MM.1S (cell line): ENCODE results near the gene LOX.

Source experiments
- DNase-seq: peaks from one replicate; pipeline ENCODE4 v3.0.0-alpha.2; 2015
- H2AFZ ChIP-seq: fragments of 300-600 bp; sonication (generic); 2 replicates; pipeline ENCODE4 v1.6.0; 2016; ENCODE audit warnings: antibody characterized with exemption, low read length
- H3F3A ChIP-seq: fragments of 300-600 bp; sonication (generic); 2 replicates; pipeline ENCODE4 v1.6.1; 2016; ENCODE audit warnings: mild to moderate bottlenecking, antibody characterized with exemption, low read length, moderate library complexity, mixed read lengths; ENCODE audit not compliant: insufficient read depth
- H3K27ac ChIP-seq: fragments of 300-600 bp; sonication (generic); 2 replicates; pipeline ENCODE4 v1.5.1; 2016; ENCODE audit warnings: mild to moderate bottlenecking, low read length
- H3K27me3 ChIP-seq: fragments of 300-600 bp; sonication (generic); replicated peaks from 2 replicates; pipeline ENCODE4 v1.6.0; 2016; ENCODE audit warnings: low read length; ENCODE audit not compliant: insufficient read depth
- H3K36me3 ChIP-seq: fragments of 300-600 bp; sonication (generic); replicated peaks from 2 replicates; pipeline ENCODE4 v1.6.1; 2016; ENCODE audit warnings: mild to moderate bottlenecking, low read length, mixed read lengths; ENCODE audit not compliant: insufficient read depth
- H3K4me1 ChIP-seq: fragments of 300-600 bp; sonication (generic); 2 replicates; pipeline ENCODE4 v1.6.1; 2016; ENCODE audit warnings: low read length, mixed read lengths
- H3K4me2 ChIP-seq: fragments of 300-600 bp; sonication (generic); 2 replicates; pipeline ENCODE4 v1.6.0; 2016; ENCODE audit warnings: low read depth, low read length
- H3K4me3 ChIP-seq: fragments of 300-600 bp; sonication (generic); 2 replicates; pipeline ENCODE4 v1.5.1; 2016; ENCODE audit warnings: low read length, mixed read lengths
- H3K79me2 ChIP-seq: fragments of 300-600 bp; sonication (generic); 2 replicates; pipeline ENCODE4 v1.6.1; 2016; ENCODE audit warnings: mixed run types, low read length, mixed read lengths
- H3K9ac ChIP-seq: fragments of 300-600 bp; sonication (generic); 2 replicates; pipeline ENCODE4 v1.6.1; 2016; ENCODE audit warnings: low read length, mixed read lengths
- H3K9me2 ChIP-seq: fragments of 300-600 bp; sonication (generic); replicated peaks from 2 replicates; pipeline ENCODE4 v1.6.1; 2016; ENCODE audit warnings: mild to moderate bottlenecking, low read length, mixed read lengths; ENCODE audit not compliant: insufficient read depth
- H3K9me3 ChIP-seq: fragments of 300-600 bp; sonication (generic); replicated peaks from 2 replicates; pipeline ENCODE4 v1.6.1; 2016; ENCODE audit warnings: mild to moderate bottlenecking, low read length, mixed read lengths; ENCODE audit not compliant: insufficient read depth
- H4K20me1 ChIP-seq: fragments of 300-600 bp; sonication (generic); 2 replicates; pipeline ENCODE4 v1.6.1; 2016; ENCODE audit warnings: mild to moderate bottlenecking, low read length, moderate library complexity, mixed read lengths; ENCODE audit not compliant: insufficient read depth
- EZH2 ChIP-seq: fragments of 300-600 bp; sonication (generic); optimal IDR thresholded peaks from 2 replicates; pipeline ENCODE3; 2017; ENCODE audit warnings: low read depth, mild to moderate bottlenecking, antibody characterized with exemption, low read length, mixed read lengths
- EZH2phosphoT487 ChIP-seq: fragments of 300-600 bp; sonication (generic); IDR thresholded peaks from 2 replicates; pipeline ENCODE4 v1.6.1; 2018; ENCODE audit warnings: antibody characterized with exemption, low read length
- TF ChIP-seq, protein P1 (sequence below): fragments of 300-600 bp; sonication (generic); IDR thresholded peaks from 2 replicates; pipeline ENCODE4 v1.5.1; 2016; ENCODE audit warnings: antibody characterized with exemption, low read length, mixed read lengths

LOX gene

DNA sequence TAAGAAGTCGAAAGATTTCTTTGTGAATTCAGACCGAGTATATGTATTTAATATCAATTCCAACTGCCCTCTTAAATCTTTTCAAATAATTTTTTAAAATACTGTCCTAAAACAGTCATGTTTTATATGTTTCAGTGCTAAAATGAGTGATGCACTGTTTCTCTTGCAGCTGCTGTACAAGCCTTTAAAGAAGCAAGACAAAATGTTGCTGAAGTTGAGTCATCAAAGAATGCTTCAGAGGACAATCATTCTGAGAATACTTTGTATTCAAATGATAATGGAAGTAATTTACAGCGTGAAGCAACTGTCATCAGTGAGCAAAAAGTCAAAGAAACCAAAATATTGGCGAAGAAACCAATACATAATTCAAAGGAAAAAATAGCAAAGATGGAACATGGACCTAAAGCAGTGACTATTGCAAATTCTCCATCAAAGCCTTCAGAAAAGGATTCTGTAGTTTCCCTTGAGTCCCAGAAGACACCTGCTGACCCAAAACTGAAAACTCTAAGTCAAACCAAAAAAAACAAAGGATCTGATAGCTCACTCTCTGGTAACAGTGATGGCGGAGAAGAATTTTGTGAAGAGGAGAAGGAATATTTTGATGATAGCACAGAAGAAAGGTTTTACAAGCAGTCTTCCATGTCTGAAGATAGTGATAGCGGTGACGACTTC lies 58.0 kb downstream of the LOX start:
- H3K4me2 ChIP-seq: no peak overlapping the region
- H3K36me3 ChIP-seq: no peaks in the 10 kb centered on the region
- TF ChIP-seq EZH2 (no peak), EZH2phosphoT487 (no peak)
- TF ChIP-seq, protein P1, sequence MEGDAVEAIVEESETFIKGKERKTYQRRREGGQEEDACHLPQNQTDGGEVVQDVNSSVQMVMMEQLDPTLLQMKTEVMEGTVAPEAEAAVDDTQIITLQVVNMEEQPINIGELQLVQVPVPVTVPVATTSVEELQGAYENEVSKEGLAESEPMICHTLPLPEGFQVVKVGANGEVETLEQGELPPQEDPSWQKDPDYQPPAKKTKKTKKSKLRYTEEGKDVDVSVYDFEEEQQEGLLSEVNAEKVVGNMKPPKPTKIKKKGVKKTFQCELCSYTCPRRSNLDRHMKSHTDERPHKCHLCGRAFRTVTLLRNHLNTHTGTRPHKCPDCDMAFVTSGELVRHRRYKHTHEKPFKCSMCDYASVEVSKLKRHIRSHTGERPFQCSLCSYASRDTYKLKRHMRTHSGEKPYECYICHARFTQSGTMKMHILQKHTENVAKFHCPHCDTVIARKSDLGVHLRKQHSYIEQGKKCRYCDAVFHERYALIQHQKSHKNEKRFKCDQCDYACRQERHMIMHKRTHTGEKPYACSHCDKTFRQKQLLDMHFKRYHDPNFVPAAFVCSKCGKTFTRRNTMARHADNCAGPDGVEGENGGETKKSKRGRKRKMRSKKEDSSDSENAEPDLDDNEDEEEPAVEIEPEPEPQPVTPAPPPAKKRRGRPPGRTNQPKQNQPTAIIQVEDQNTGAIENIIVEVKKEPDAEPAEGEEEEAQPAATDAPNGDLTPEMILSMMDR: no peak
- H3K4me3 ChIP-seq: no peak overlapping the region
- H3F3A ChIP-seq: no peaks in the 10 kb centered on the region
- H3K27ac ChIP-seq: no peak overlapping the region
- no peaks in the 10 kb centered on the region for H3K79me2 ChIP-seq
- no peaks in the 10 kb centered on the region for H3K27me3 ChIP-seq
- H2AFZ ChIP-seq: no peak overlapping the region
- no peaks in the 10 kb centered on the region; the same call in 1 of the 2 replicates for H3K4me1 ChIP-seq
- no peaks in the 10 kb centered on the region for H4K20me1 ChIP-seq
- no peaks in the 10 kb centered on the region for H3K9me2 ChIP-seq
- no peak for DNase-seq
- H3K9ac ChIP-seq: no peak overlapping the region
- H3K9me3 ChIP-seq: no peaks in the 10 kb centered on the region

DNA sequence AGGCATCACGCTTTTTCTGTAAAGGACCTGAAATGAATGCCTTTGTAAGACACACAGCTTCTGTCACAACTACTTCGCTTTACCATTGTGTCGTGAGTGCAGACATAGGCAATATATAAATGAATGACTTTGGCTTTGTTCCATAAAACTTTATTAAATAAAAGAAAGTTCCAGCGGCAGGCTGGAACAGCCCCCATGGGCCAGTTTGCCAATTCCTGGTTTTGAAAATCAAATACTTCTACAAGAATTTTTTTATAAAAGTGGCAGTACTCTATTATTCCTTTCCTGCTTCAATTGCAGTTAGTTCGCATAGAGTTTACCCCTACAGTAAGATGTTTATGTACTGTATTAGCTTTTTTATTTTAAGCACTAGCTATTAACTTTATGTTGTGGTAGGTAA lies 62.6 kb downstream of the LOX start:
- no peaks in the 10 kb centered on the region for H3K9me2 ChIP-seq
- no peaks in the 10 kb centered on the region for H3K27me3 ChIP-seq
- H3K4me3 ChIP-seq: no peak overlapping the region
- H4K20me1 ChIP-seq: no peaks in the 10 kb centered on the region
- no peak for DNase-seq
- no peak overlapping the region for H3K4me2 ChIP-seq
- no peaks in the 10 kb centered on the region for H3F3A ChIP-seq
- TF ChIP-seq EZH2phosphoT487 (no peak), EZH2 (no peak)
- TF ChIP-seq, protein P1: no peak
- H2AFZ ChIP-seq: no peak overlapping the region
- H3K9me3 ChIP-seq: no peaks in the 10 kb centered on the region
- H3K79me2 ChIP-seq: no peaks in the 10 kb centered on the region
- H3K36me3 ChIP-seq: no peaks in the 10 kb centered on the region
- no peaks in the 10 kb centered on the region; the same call in 1 of the 2 replicates for H3K4me1 ChIP-seq
- no peak overlapping the region for H3K27ac ChIP-seq
- no peak overlapping the region for H3K9ac ChIP-seq

DNA sequence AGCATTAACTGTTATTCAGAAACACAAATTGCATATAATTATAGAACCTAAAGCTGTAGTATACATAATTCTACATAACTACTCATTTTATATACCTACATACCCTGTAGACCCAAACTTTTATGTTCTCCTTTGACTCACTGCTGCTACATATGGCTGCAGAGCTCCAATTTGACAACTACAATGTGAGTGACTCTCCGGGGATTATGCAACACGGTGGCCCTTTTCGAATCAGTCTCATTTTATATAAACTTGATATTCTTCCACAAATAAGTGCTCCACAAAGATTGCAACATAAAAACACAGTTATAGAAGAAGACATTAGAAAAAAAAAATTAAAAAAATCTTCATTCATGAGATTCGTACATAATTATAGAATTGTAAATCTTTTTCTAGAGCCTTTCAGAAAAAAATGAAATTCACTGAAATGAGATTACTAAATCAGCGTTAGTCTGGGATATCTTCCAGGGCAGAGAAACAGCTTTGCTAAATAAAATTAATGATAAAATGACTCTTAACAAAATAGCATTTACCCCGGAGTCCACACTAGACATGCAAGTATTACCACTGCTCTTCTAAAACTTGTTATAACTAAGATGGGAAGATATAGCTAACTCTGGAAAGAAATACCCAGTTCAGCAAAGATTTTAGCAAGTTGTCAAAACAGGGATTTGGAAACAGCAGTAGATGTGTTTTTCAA lies 63.7 kb downstream of the LOX start:
- no peak for DNase-seq
- Histone ChIP-seq H3K36me3 (no peaks in the 10 kb centered on the region), H3K4me3 (no peak overlapping the region), H3F3A (no peaks in the 10 kb centered on the region), H3K4me2 (no peak overlapping the region), H3K9me2 (no peaks in the 10 kb centered on the region), H4K20me1 (no peaks in the 10 kb centered on the region), H3K79me2 (peaks cover 3% of the 10 kb centered on the region), H3K4me1 (no peaks in the 10 kb centered on the region), H3K9me3 (no peaks in the 10 kb centered on the region), H2AFZ (no peak overlapping the region), H3K9ac (no peak overlapping the region), H3K27ac (no peak overlapping the region), H3K27me3 (no peaks in the 10 kb centered on the region)
- TF ChIP-seq EZH2phosphoT487 (no peak), EZH2 (no peak)
- TF ChIP-seq, protein P1: no peak
